IPS-NIHi11 (cell line): ENCODE results near the gene FARS2.

Experiments used
- DNase-seq: peaks from one replicate; pipeline ENCODE4 v3.0.0; 2012; ENCODE audit warnings: mixed read lengths, low spot score

The FARS2 gene

DNA sequence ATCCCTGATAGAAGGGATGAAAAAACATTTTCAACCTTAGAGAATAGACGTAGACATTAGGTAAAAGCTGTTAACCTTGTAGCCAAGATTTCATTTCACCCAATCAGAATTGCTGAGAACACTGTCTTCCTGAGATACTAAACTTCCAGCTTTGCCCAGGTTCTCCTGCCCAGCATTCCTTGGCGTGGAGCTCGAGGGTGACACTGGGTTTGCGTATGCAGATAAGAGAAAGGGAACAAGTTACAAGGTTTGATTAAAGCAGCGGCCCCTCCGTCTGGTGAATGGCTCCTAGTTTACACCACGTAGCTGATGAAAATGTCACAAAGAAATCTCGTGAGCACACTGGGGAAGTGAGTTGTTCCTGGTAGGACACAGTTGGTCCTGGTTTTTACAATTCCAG is 247.8 kb downstream of the FARS2 start:
- DNase-seq, result no peak

- DNase-seq, result no peak
These were observed 249.2 kb downstream of the FARS2 start for GRCh38 chr6:5510331-5511133.

DNA sequence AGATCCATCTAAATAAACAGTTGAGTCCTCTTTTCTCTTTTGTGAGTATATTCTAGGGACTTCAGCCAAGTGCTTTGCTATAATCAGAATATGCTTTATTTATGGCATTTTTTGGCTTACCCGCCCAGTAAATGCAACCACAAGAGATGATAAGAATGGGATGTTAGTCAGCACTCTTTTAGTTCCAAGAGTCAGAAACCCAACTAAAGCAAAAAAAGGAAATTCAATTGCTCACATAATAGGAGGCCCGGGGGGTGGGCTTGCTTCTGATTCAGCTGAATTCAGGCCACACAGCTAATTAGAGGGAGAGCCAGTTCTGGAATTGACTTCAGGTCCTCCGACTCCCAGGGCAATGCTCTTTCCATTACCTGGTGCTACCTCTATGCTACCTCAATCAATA is 250.6 kb downstream of the FARS2 start:
- no peak for DNase-seq

DNA sequence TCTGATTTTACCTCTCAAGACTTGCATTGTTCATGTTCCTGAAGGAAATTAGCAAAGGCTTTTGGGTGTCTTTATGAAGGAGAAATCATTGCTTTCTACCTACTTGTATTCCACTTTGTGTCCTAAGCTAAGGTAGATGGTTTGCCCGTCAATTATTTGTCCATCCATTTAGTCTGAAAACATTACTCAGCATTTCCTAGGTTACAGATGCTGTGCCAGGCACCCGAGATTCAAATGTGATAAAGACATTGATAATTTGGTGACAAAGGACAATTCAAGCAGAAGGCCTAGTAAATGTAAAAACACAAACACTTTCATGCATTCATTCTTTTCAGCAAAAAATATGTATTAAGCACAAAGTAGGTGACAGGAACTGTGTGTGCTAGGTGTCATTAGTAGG is 251.1 kb downstream of the FARS2 start:
- DNase-seq, result no peak

DNA sequence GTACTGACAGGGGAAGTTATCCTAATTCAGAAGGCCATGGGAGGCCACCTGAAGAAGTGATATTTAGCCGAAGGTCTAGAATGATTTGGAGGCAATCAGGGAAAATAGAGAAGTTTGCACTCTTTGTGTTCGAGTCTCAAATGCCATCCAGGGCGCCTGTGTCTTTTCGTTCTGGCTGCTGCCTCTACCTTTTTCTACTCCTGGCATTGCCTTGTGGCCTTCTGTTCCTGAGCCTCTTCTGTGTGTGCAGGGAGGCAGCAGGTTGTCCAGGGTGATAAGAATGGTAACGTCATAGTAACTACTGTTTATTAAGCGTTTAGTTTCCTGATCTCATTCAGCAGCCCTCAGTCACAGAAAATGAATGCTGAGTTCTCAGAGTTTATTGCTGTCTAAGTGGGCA is 252.1 kb downstream of the FARS2 start:
- no peak for DNase-seq

DNA sequence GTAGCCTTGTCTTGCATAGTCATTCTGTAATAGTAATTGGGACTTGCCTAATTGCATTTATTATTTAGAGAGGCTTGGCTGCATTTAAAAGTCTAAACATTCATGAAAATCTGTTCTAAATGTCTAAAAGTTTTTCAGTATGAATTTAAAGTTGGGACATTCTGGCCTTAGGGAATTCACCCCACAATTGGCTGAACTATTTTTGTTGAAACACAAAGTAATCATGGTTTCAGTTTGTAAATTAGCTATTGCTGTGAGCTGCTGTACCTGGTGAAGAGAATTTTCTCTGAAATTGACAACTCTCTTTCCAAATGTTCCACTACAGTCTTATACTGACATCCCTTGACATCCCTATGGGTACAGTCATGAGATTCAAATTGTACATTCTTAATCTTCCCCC is 253.0 kb downstream of the FARS2 start:
- no peak for DNase-seq

DNA sequence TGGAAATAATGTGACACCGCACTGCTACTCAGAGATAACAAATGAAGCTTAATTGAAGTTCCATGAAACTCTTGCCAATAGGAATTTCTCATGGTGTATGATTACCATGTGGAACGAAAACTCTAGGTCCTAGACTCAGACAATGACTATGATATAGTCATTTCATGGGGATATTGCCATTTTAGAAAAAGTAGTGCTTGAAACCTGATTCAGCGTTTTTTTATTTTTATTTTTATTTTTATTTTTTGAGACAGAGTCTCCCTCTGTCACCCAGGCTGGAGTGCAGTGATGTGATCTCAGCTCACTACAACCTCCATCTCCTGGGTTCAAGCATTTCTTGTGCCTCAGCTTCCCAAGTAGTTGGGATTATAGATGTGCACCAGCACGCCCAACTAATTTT is 253.9 kb downstream of the FARS2 start:
- no peak for DNase-seq

DNA sequence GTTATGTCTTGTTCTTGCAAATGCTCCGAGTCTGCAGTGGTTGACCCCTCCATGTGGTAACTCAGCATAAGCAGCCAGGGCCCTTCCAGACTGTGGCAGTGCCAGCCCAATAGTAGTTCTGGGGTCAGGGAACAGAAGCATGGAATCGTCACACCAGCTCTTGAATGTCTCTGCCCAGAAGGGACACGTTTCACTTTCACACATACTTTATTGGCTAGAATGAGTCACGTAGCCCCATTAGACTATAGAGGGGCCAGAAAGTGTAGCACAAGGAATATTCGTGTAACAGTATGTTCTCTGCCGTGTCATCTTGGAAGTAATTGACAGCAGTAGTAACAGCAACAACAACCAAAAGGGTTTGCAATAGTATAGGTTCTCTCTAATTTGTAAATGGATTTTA is 254.7 kb downstream of the FARS2 start:
- no peak for DNase-seq

GRCh38 chr6:5517796-5518195 is 256.5 kb downstream of the FARS2 start:
- no peak for DNase-seq

DNA sequence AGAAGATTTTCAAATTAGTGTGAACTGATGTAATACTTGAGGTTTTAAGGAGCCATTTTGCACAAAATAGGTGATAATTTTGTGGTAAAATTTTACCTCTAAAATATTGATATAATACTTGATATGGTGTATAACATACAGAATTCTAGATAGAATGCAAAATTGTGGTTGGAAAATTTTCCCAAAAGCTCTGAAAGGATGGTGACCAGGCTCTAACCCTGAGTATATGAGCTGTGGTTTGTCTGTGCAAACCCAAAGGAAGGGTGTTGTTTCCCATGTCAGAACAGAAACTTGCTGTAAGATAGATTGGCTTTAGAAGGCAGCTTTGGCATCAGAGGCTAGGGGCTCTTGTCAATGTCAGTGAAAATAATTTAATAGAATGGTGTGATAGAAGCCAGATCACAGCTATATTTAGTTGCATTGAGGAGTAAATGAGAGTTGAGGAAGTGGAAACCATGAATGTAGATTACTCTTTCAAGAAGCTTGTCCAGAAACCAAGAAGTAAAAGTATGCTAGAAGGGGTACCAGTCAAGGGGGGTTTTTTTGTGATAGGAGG is 257.7 kb downstream of the FARS2 start:
- DNase-seq, result no peak

DNA sequence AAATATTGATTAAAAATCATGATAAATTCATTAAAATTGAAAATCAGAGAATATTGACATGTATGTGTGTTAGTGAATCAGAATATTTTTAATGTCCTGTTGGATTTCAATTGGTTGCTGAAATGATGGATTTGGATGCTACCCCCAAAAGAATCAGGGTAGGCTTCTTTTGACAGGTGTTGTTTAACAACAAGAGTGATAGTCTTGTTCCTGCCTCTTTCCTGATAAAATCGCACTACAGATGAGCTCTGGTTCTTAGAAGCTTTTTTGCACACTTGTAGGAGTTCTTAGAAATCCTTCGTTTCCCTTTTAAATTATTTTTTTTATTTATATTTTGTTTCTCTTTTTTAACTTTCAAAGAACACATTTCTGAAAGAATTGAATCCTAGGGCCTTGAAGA is 259.5 kb downstream of the FARS2 start:
- DNase-seq, result no peak

DNA sequence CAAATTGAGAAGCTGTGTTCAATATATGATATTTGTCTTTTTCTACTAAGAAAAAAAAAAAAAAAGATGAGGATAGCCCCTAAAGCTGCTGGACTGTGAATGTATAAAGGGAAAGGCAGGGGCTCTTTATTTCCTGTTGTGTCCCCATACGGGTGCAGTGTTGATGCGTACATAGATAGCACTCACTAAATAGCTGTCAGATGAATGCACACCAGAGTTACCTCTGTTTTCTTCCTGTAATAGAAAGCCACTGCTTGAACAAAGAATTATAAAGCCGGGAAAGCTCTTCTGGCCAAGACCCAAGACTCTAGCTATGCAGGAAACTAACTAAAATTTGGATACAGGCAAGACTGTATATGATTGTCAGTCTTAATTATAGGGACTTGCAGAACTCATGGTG is 260.0 kb downstream of the FARS2 start:
- no peak for DNase-seq

DNA sequence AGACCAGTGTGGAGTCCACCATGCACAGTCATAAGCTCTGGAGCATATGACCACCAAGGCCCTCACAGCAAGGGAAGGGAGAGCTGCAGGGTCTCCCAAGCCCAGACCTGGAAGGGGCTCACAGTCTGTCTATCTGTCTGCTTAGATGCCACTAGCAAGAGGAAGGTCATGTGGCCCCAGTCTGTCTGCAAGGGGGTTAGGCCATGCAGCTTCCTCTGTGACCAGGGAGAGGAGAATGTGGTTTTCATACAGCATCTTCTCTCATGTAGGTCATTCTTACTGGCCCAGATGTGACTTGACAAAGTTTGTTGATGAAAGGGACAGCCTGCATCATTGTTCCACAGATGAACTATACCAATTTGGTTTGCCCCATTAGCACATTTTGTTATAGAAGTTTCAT is 260.8 kb downstream of the FARS2 start:
- DNase-seq, result no peak

GRCh38 chr6:5524110-5524509 is 262.8 kb downstream of the FARS2 start:
- no peak for DNase-seq

- no peak for DNase-seq
These were observed 263.9 kb downstream of the FARS2 start for GRCh38 chr6:5525209-5525608.

GRCh38 chr6:5529015-5529414 is 267.7 kb downstream of the FARS2 start:
- DNase-seq, result no peak

DNA sequence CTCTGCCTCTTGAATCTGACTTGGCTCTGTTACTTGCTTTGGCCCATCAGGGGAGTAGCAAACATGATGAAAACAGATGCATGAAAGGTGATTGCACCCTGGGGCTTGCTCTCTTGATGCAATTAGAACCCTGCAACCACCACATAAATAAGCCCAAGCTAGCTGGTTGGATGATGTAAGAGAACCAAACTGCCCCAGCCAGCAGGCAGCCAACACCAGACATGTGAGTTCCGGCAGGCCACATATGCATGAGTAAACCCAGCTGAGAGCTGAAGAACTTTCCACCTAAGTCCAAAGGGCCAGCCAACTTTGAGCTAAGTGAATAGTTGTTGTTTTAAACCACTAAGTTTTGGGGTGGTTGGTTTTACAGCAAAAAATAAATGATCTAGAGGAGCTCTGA is 268.4 kb downstream of the FARS2 start:
- DNase-seq, result no peak

DNA sequence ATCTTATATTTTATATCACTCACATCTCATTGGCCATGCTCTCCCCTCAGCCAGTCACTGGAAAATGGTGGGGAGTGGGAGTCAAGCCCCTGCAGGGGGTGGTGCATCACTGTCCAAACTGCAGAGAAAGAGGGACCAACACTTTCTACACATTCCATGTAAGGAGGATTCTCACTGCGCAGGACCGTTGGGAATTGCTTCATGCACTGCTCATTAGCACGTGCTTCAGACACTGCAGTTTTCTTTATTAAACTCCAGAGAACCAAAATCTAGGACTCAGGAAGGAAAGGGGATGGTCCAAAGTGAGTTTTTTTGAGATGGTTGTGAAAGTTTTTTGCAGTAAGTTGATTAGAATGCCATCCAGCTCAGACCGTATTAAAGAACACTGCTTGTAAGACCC is 269.8 kb downstream of the FARS2 start:
- no peak for DNase-seq

- no peak for DNase-seq
These were observed 270.6 kb downstream of the FARS2 start for GRCh38 chr6:5531853-5532375.

DNA sequence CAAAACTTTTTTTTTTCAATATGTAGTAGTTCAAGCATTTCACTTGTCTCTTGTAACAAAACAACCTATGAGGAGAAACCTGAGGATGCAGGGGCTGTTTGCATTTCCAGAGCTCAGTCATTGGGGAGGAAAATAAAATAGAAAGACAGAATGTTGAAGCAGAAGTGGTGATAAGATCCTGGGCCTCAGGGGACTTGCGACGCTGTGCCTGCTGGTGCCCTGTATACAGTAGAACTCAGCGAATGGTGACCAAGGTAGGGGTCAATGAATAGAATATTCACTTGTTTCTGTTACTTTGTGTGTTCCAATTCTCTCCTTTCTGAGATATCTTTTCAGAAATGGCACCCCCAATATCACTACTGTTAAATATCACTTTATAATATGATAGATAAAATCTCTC is 271.6 kb downstream of the FARS2 start:
- DNase-seq, result no peak

GRCh38 chr6:5534643-5535042 is 273.3 kb downstream of the FARS2 start:
- no peak for DNase-seq

- no peak for DNase-seq
These were observed 275.3 kb downstream of the FARS2 start for GRCh38 chr6:5536644-5537043.

DNA sequence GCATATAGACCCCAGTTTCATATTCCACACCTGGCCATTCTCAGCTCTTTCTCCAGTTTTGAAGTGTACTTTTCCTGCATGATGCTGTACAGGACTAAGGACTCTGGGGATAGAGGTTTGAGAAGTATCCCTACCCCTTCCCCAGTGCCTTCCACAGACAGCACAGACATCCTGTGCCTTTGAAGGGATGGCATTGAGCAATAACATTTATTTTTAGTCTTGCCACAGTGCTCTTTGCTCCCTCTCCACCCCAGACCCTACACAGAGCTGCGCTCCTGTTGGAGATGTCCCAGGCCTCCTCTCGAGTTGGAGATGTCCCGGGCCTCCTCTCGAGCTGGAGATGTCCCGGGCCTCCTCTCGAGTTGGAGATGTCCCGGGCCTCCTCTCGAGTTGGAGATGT is 275.8 kb downstream of the FARS2 start:
- DNase-seq, result no peak

GRCh38 chr6:5537967-5538366 is 276.7 kb downstream of the FARS2 start:
- no peak for DNase-seq
